DND-41 (cell line): Measurements from ENCODE around the gene TREML1.

Experiments used
- ATAC-seq: fragments of 200-7000 bp; cut with Tn5 transposase; 3 replicates; pipeline ENCODE4 v1.9.1; 2021; ENCODE audit warnings: low read depth; ENCODE audit not compliant: insufficient read depth
- DNase-seq: peaks from one replicate; pipeline ENCODE4 v3.0.0-alpha.2; 2020
- H2AFZ ChIP-seq: 2 replicates; pipeline ENCODE4 v1.6.0; 2012; ENCODE audit warnings: low read depth, low read length
- H3K27ac ChIP-seq: 2 replicates; pipeline ENCODE4 v1.5.1; 2012; ENCODE audit warnings: low read length, inconsistent platforms
- H3K27me3 ChIP-seq: fragments of 200-600 bp; sonication (generic); 2 replicates; pipeline ENCODE4 v1.6.0; 2012; ENCODE audit warnings: low read length, mild to moderate bottlenecking, inconsistent platforms; ENCODE audit not compliant: insufficient read depth, poor library complexity
- H3K36me3 ChIP-seq: 2 replicates; pipeline ENCODE4 v1.5.1; 2012; ENCODE audit warnings: low read length, inconsistent platforms; ENCODE audit not compliant: insufficient read depth
- H3K4me1 ChIP-seq: 2 replicates; pipeline ENCODE4 v1.5.1; 2012; ENCODE audit warnings: mild to moderate bottlenecking, low read length; ENCODE audit not compliant: insufficient read depth
- H3K4me2 ChIP-seq: 2 replicates; pipeline ENCODE4 v1.6.0; 2012; ENCODE audit warnings: mild to moderate bottlenecking, moderate library complexity, low read length, inconsistent platforms; ENCODE audit not compliant: insufficient read depth
- H3K4me3 ChIP-seq, 2 experiments: fragments of 200-600 bp in 1 of 2; shearing (Covaris generic) in 1 of 2; 2 replicates each; pipeline ENCODE4 v1.5.1; 2012 to 2016; ENCODE audit warnings: inconsistent platforms in 2 of 2, low read length in 2 of 2, mild to moderate bottlenecking in 2 of 2, low read depth in 1 of 2, moderate library complexity in 1 of 2
- H3K79me2 ChIP-seq: 2 replicates; pipeline ENCODE4 v1.6.0; 2012; ENCODE audit warnings: low read length, inconsistent platforms; ENCODE audit not compliant: insufficient read depth
- H3K9ac ChIP-seq: 2 replicates; pipeline ENCODE4 v1.6.0; 2012; ENCODE audit warnings: low read depth, mild to moderate bottlenecking, inconsistent platforms, low read length, moderate library complexity
- H3K9me3 ChIP-seq: 2 replicates; pipeline ENCODE4 v1.5.1; 2012; ENCODE audit warnings: low read length, moderate library complexity, mild to moderate bottlenecking, inconsistent platforms; ENCODE audit not compliant: insufficient read depth, severe bottlenecking
- H4K20me1 ChIP-seq: 2 replicates; pipeline ENCODE4 v1.6.0; 2012; ENCODE audit warnings: low read length; ENCODE audit not compliant: insufficient read depth
- EZH2 ChIP-seq: IDR thresholded peaks from 3 replicates; pipeline ENCODE4 v1.6.1; 2012; ENCODE audit warnings: borderline replicate concordance, low read depth, mild to moderate bottlenecking, moderate library complexity, low read length, inconsistent platforms; ENCODE audit not compliant: severe bottlenecking
- TF ChIP-seq, protein P1 (sequence below): IDR thresholded peaks from 2 replicates; pipeline ENCODE4 v1.5.1; 2012; ENCODE audit warnings: borderline replicate concordance, low read length, moderate library complexity, mild to moderate bottlenecking; ENCODE audit not compliant: poor library complexity, severe bottlenecking; ENCODE audit errors: extremely low read depth

TREML1 gene

DNA sequence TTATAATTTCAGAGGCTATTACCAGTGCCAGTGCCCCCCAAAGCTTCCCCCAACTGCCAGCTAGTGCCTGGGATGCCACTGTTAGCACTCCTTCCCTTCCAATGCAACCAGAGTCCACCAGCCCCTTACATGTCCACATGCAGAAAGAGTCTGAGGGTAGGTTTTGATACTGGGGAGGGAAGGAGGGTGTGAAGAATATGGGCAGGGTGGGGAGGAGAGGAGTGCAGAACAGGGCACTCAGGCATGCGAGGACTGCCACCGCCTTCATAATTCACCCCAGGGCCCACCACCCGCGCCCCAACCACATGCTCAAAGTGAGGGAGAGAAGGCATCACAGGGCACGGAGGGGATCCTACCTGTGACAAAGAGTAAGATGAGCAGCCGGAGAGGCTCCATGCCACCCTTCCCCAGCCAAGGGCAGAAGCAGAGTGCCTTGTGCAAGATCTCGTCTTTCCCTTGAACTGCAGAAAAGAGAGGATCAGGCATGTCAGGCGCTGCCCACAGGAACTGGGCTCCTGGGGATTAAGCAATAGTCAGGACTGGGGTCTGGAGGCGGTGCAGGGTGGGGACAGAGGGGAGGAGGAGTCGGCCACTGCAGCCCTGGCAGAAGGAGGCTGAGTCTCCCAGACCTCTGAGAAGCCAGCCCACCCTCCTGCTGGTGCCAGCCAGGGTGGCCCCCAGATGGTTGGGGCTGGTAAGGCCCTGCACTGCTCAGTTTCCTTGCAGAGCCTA, 8.7 kb upstream of the TREML1 start, which contains the start of gene TREM2:
Gene TREM2, minus strand, starts transcription at position 430 of the 732 bp plus-strand sequence. Its CDS starts 34 bp downstream, at position 396.
- Histone ChIP-seq H3K9ac (no peak within 1 kb of the TSS), H3K4me1 (no peaks in the 10 kb centered on the region), H3K4me2 (no peak within 1 kb of the TSS), H2AFZ (no peak within 1 kb of the TSS), H3K9me3 (no peaks in the 10 kb centered on the region), H3K79me2 (no peaks in the 10 kb centered on the region), H4K20me1 (no peaks in the 10 kb centered on the region), H3K36me3 (no peaks in the 10 kb centered on the region), H3K27me3 (no peaks in the 10 kb centered on the region), H3K27ac (no peak within 1 kb of the TSS), H3K4me3 (no peak within 1 kb of the TSS)
- DNase-seq (no peak), ATAC-seq (no peak)
- TF ChIP-seq EZH2: no peak
- TF ChIP-seq, protein P1, sequence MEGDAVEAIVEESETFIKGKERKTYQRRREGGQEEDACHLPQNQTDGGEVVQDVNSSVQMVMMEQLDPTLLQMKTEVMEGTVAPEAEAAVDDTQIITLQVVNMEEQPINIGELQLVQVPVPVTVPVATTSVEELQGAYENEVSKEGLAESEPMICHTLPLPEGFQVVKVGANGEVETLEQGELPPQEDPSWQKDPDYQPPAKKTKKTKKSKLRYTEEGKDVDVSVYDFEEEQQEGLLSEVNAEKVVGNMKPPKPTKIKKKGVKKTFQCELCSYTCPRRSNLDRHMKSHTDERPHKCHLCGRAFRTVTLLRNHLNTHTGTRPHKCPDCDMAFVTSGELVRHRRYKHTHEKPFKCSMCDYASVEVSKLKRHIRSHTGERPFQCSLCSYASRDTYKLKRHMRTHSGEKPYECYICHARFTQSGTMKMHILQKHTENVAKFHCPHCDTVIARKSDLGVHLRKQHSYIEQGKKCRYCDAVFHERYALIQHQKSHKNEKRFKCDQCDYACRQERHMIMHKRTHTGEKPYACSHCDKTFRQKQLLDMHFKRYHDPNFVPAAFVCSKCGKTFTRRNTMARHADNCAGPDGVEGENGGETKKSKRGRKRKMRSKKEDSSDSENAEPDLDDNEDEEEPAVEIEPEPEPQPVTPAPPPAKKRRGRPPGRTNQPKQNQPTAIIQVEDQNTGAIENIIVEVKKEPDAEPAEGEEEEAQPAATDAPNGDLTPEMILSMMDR: no peak

DNA sequence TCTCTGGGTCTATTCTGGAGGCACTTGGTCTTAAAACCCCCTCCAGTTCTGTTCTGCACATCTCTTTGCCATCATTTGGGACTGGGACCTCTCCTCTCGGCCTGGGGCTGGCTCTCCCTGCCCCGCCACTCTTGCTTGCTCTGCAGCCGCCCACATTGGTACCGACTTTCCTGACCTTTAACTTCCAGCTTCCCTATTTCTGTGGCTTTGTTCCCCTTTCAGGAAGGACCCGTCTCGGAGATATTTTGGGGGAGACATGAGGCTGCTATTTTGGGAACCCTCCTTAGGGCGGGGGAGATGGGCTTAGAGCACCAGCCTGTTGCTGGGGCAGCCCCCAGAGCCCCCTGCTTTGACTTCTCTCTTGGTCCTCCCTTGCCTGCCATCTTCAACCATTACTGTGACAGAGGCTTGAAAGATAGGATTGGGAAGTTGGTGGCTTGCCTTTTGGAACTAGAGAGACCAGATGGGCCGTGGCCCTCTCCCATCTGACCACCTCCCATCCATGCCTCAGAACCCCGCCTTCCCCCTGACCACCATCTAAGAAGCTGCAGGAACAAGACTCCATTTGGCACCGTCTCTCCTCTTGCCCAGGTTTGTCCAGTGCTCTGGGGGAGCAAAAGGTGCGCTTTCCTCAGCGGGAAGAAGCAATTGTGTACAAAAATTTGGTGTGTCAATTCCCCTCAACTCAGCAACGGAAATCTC, 7.9 kb upstream of the TREML1 start:
- no peak overlapping the region for H3K4me2 ChIP-seq
- no peak for DNase-seq
- TF ChIP-seq, protein P1: no peak

DNA sequence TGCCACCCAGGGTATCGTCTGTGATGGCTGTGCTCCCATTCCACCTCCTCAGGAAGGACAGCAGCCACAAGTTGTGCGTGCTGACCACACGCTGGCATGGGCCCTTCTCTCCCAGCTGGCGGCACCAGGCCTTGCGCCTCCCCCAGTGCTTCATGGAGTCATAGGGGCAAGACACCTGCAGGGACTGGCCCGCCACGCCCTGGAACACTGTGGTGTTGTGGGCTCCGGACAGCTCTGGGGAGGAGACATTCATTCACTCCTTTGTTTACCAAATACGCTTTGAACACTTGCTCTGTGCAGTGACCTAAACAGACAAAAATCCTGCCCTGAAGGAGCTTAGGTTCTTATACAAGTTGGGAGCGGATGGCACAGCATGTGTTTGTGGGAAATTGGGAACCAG, 7.2 kb upstream of the TREML1 start:
- no peaks in the 10 kb centered on the region for H3K4me1 ChIP-seq
- TF ChIP-seq, protein P1: no peak
- no peak for TF ChIP-seq EZH2
- H3K4me2 ChIP-seq: no peak overlapping the region
- DNase-seq (no peak), ATAC-seq (no peak)
- H3K36me3 ChIP-seq: no peaks in the 10 kb centered on the region
- no peaks in the 10 kb centered on the region for H3K27me3 ChIP-seq
- no peaks in the 10 kb centered on the region for H4K20me1 ChIP-seq
- no peaks in the 10 kb centered on the region for H3K79me2 ChIP-seq
- H3K9ac ChIP-seq: no peak overlapping the region
- no peak overlapping the region for H2AFZ ChIP-seq
- no peaks in the 10 kb centered on the region for H3K9me3 ChIP-seq
- H3K27ac ChIP-seq: no peak overlapping the region
- H3K4me3 ChIP-seq: no peak overlapping the region

More for the DNA sequence above, 7.9 kb upstream of the TREML1 start:
- Histone ChIP-seq H3K9ac (no peak overlapping the region), H3K4me1 (no peaks in the 10 kb centered on the region), H4K20me1 (no peaks in the 10 kb centered on the region), H3K4me3 (no peak overlapping the region), H3K27ac (no peak overlapping the region), H3K36me3 (no peaks in the 10 kb centered on the region), H3K27me3 (no peaks in the 10 kb centered on the region), H2AFZ (no peak overlapping the region), H3K79me2 (no peaks in the 10 kb centered on the region), H3K9me3 (no peaks in the 10 kb centered on the region)
- ATAC-seq: no peak
